Left lung (tissue), 10 donors: ENCODE results near the gene RBFOX2. TPM values are rescaled to one million over a fixed set of nuclear protein-coding genes. Genes with fewer than 3 reads are reported as not detected.

Source experiments
- ATAC-seq: fragments of 200-7000 bp; cut with Tn5 transposase; one replicate; pipeline ENCODE4 v1.9.1; 2020; ENCODE audit warnings: moderate library complexity
- DNase-seq, 4 donors: peaks; one replicate each; pipeline ENCODE4 v3.0.0-alpha.2; 2013 to 2020
- H3K27ac ChIP-seq, 2 donors: fragments of 200-600 bp; sonication (generic) in 1 of 2; one replicate each; pipeline versions ENCODE4 v1.5.0 to v1.8.0; 2020 to 2021
- H3K27me3 ChIP-seq, 2 donors: fragments of 200-600 bp; sonication (generic) in 1 of 2; one replicate each; pipeline versions ENCODE4 v1.5.0 to v1.8.0; 2020 to 2021
- H3K36me3 ChIP-seq, 2 donors: fragments of 200-600 bp; sonication (generic) in 1 of 2; one replicate each; pipeline versions ENCODE4 v1.5.0 to v1.8.0; 2020 to 2021
- H3K4me1 ChIP-seq, 2 donors: fragments of 200-600 bp; one replicate each; pipeline ENCODE4 v1.8.0; 2021
- H3K4me3 ChIP-seq, 2 donors: fragments of 200-600 bp; sonication (generic) in 1 of 2; one replicate each; pipeline versions ENCODE4 v1.5.0 to v1.8.0; 2020 to 2021; ENCODE audit warnings: mild to moderate bottlenecking in 1 of 2
- H3K9me3 ChIP-seq, 2 donors: fragments of 200-600 bp; sonication (generic) in 1 of 2; one replicate each; pipeline versions ENCODE4 v1.5.0 to v1.8.0; 2020 to 2021
- CTCF ChIP-seq, 2 donors: fragments of 200-600 bp; sonication (generic) in 1 of 2; IDR thresholded peaks; one replicate each; pipeline versions ENCODE4 v1.5.0 to v1.8.0; 2021; ENCODE audit warnings: antibody characterized with exemption in 2 of 2
- intact Hi-C, 2 donors: fragments of 100-400 bp; cut with DNase I; formaldehyde crosslinking; loops; one replicate each; pipeline versions ENCODE4 v1.11.2 to v1.14.2; 2022
- polyA plus RNA-seq, 6 donors: library from polyadenylated mRNA; unstranded; fragments of 120-200 nt; gene quantifications; one replicate each; pipeline ENCODE4 v1.2.1, GENCODE V29; 2013; ENCODE audit not compliant: insufficient read length in 6 of 6
- total RNA-seq, 2 donors: library from RNA; stranded (reverse); fragmentation: NEBNext Ultra II Directional; extraction: Animal tissue kit (Norgen Biotek cat#: 25700); gene quantifications; one replicate each; pipeline ENCODE4 v1.2.1, GENCODE V29; 2021
- donor health status: DM: no; HTN: yes; CAD: no.
- donor health status: DM: no; HTN: no; CAD: no.

The RBFOX2 gene
- total and polyA plus RNA-seq, 8 donors: 63.1 to 171 (median 154) TPM

GRCh38 chr22:35919002-35919542 lies 109.6 kb downstream of the RBFOX2 start:
- no peak for TF ChIP-seq CTCF (IDR thresholded peaks at IDR 0.05)
- no peaks in the 10 kb centered on the region for H3K9me3 ChIP-seq
- no peaks in the 10 kb centered on the region for H3K36me3 ChIP-seq
- H3K4me1 ChIP-seq: peaks cover 37 to 51% of the 10 kb centered on the region in 2 donors
- H3K27me3 ChIP-seq: no peaks in the 10 kb centered on the region
- no peak for ATAC-seq
- no peak for DNase-seq
- no peak overlapping the region for H3K4me3 ChIP-seq
- intact Hi-C loops: loop anchor here in 1 of 2 donors (5.0 kb wide), 1 partner anchor 292 kb away; no protein-coding TSS in a partner anchor
- no peak overlapping the region for H3K27ac ChIP-seq

GRCh38 chr22:35918456-35918855 lies 110.2 kb downstream of the RBFOX2 start:
- TF ChIP-seq CTCF (IDR thresholded peaks at IDR 0.05): no peak
- no peak for ATAC-seq
- no peaks in the 10 kb centered on the region for H3K36me3 ChIP-seq
- H3K9me3 ChIP-seq: no peaks in the 10 kb centered on the region
- H3K4me3 ChIP-seq: no peak overlapping the region
- H3K4me1 ChIP-seq: peaks cover 37 to 58% of the 10 kb centered on the region in 2 donors
- DNase-seq: no peak
- no peaks in the 10 kb centered on the region for H3K27me3 ChIP-seq
- no peak overlapping the region for H3K27ac ChIP-seq
- intact Hi-C loops: loop anchor here in 1 of 2 donors (5.0 kb wide), 1 partner anchor 291 kb away; no protein-coding TSS in a partner anchor

GRCh38 chr22:35917651-35918050 lies 111.0 kb downstream of the RBFOX2 start:
- ATAC-seq (no peak), DNase-seq (no peak)
- TF ChIP-seq CTCF (IDR thresholded peaks at IDR 0.05): no peak
- intact Hi-C loops: loop anchor here in 1 of 2 donors (5.0 kb wide), 1 partner anchor 290 kb away; no protein-coding TSS in a partner anchor
- H3K27me3 ChIP-seq: no peaks in the 10 kb centered on the region
- peaks cover 37 to 59% of the 10 kb centered on the region in 2 donors for H3K4me1 ChIP-seq
- no peak overlapping the region for H3K4me3 ChIP-seq
- no peaks in the 10 kb centered on the region for H3K9me3 ChIP-seq
- no peaks in the 10 kb centered on the region for H3K36me3 ChIP-seq
- no peak overlapping the region for H3K27ac ChIP-seq

- TF ChIP-seq CTCF (IDR thresholded peaks at IDR 0.05): no peak
- peak overlapping the region; percentile 34 to 35 for H3K4me3 ChIP-seq
- H3K27me3 ChIP-seq: no peaks in the 10 kb centered on the region
- ATAC-seq: peak; percentile 38
- peak overlapping the region; percentile 66 to 80 for H3K27ac ChIP-seq
- DNase-seq: no peak
- no peaks in the 10 kb centered on the region for H3K36me3 ChIP-seq
- H3K4me1 ChIP-seq: peaks cover 20 to 44% of the 10 kb centered on the region in 2 donors
- intact Hi-C loops: loop anchor here in 1 of 2 donors (5.0 kb wide), 1 partner anchor 288 kb away; no protein-coding TSS in a partner anchor
- H3K9me3 ChIP-seq: no peaks in the 10 kb centered on the region
Measured at GRCh38 chr22:35915477-35916013, 113.1 kb downstream of the RBFOX2 start.

GRCh38 chr22:35914665-35915476 lies 113.8 kb downstream of the RBFOX2 start:
- TF ChIP-seq CTCF (IDR thresholded peaks at IDR 0.05): no peak
- Histone ChIP-seq H3K4me3 (peak overlapping the region; percentile 34 to 35), H3K4me1 (peaks cover 18 to 46% of the 10 kb centered on the region in 2 donors), H3K9me3 (no peaks in the 10 kb centered on the region), H3K27ac (peak overlapping the region; percentile 66 to 80), H3K36me3 (no peaks in the 10 kb centered on the region), H3K27me3 (no peaks in the 10 kb centered on the region)
- intact Hi-C loops: loop anchor here in 1 of 2 donors (5.0 kb wide), 1 partner anchor 288 kb away; no protein-coding TSS in a partner anchor
- DNase-seq: peak in 3 of 4 donors; percentile 63 to 93 (median 83)
- ATAC-seq: peak; percentile 96
